NCI-H2227 (cell line): ENCODE results near the gene CARD14.
"Not testable (repeated sequence)": the region's sequence is repeated elsewhere in the genome, so short reads cannot be mapped to it uniquely, and the experiment has no call there.

Experiments
- DNase-seq: peaks from one replicate; lab custom pipeline; 2025; ENCODE audit not compliant: unreplicated experiment; lab: John Stamatoyannopoulos, UW

CARD14 gene

DNA sequence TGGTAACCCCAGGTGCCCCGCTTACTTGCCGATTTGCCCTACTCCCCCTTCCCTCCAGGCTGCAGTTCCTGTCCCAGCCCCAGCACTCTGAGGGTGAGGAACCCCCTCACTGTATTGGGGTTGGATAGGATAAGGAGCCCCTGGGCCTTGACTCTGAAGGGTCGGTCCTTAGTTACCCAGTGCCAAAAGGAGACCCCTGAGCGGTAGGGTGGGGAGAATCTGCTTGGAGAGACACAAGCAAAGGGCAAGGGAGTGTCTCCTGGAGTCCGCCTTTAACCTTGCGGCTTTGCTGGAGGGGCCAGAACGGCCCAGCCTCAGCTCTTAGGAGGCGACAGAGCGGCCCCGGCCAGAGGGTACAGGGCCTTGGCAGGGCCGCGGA is 13.0 kb downstream of the CARD14 start:
- DNase-seq: no peak

DNA sequence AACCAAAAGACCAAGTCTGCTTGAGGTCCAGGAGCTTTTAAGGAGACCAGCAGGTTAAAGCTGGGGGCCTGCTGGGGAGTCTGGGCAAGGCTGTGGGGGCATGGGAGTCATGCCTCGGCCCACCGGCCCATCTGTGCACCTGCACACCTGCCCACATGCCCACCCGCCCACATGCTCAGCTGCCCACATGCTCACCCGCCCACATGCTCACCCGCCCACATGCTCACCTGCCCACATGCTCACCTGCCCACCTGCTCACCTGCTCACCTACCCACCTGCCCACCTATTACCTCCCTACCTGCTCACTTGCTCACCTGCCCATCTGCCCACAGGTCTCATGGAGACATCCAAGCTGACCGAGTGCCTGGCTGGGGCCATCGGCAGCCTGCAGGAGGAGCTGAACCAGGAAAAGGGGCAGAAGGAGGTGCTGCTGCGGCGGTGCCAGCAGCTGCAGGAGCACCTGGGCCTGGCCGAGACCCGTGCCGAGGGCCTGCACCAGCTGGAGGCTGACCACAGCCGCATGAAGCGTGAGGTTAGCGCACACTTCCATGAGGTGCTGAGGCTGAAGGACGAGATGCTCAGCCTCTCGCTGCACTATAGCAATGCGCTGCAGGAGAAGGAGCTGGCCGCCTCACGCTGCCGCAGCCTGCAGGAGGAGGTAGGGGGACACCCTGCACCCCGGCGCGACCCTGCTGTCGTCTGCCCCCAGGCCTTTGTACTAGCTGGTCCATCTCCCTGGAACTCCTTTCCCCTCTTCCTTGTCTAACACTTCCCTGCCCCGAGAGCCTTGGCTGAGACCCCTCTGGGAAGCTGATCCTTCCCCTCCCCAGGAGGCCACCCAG is 14.0 kb downstream of the CARD14 start:
- DNase-seq: no peak

DNA sequence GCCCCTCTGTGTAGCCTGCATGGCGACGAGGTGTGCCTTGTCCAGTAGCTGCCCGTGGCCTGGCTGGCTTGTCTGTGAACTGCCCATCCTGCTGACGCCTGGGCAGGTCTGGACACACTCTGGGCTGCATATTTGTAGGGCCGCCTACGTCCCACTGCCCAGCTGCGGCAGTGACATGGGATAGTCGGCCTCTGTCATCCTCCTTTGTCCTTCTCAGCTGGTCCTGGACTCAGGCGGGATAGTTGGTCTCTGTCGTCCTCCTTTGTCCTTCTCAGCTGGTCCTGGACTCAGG is 14.5 kb downstream of the CARD14 start:
- DNase-seq: no peak

DNA sequence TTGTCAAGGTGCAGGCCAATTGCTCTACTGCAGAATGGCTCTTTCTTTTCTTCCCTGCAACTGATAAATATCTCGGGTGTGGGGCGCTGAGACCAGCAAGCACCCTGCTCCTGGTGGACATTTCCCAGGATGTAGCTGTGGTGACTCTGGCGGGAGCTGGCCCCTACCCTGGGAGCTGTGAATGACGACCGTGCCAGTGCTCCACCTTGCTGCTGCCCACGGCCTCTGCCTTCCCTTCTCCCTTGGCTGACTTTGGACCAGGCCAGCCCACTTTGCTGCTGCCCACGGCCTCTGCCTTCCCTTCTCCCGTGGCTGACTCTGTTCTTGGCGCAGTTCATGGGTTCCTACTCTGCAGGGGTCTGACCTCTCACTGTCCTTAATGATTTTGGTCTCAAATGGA is 16.1 kb downstream of the CARD14 start:
- no peak for DNase-seq

DNA sequence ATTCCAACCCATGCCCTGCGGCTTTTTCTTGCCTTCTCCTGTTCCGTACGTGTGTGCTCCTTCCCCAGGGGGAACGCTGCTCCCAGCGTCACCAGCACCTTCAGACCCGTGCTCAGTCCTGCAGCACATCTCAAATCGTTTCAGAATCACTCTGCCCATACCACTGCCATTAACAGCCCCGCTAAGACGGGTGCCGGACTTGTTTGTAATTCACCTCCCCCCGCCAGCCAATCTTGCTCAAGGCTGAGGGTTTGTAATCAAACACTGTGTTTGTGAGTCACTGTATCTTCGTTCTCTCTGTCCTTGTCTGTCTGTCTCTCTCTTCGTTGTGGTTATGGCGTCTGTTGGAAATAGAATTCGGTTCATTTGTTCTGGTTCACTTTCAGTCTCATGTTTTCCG is 17.3 kb downstream of the CARD14 start:
- DNase-seq: no peak

DNA sequence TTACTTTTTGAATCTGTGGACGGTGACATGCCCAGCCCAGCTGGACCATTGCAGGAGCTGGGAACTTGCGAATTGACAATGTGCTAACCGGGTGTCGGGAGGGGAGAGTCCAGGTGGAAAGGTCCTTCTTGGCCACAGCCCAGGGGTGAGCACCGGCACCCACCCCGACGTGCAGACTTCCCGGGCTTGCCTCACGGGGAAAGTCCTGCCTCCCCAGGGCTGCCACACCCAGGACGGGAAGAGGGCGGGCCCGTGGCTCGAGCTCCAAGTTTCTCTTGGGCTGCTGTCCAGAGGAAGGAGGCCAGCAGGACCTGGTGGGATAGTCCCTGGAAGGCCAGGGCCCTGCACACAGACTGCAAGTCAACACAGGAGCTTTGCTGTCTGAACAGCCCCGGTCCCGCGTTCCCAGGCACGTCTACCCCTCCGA is 17.7 kb downstream of the CARD14 start:
- DNase-seq: no peak

DNA sequence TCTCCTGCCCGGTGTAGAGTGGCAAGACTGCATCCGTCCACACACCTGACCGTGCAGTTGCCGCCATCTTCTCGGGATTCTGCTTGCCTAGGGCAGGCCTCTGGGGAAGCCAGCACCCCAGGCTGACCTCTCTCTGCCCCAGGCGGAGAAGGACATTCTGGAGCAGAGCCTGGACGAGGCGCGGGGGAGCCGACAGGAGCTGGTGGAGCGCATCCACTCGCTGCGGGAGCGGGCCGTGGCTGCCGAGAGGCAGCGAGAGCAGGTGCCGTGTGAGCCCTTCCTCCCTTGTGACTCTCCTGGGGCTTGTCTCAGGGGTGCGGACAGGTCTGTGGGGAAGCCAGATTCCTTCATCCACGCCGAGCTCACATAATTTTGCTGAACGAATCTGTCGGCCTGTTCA is 19.8 kb downstream of the CARD14 start:
- no peak for DNase-seq

DNA sequence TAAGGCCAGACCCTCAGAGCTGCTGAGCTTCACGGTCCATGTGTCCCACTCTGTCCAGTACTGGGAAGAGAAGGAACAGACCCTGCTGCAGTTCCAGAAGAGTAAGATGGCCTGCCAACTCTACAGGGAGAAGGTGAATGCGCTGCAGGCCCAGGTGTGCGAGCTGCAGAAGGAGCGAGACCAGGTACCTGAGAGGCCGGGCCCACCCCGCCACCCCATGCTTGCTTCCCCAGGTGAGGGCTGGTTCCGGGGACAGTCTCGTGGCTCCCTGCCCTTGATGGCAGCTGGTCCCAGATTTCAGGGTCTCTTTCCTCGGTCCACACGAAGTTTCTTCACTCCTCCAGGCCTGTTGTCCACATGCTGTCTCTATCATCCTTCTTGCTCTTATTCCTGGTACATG is 20.9 kb downstream of the CARD14 start:
- DNase-seq: no peak

DNA sequence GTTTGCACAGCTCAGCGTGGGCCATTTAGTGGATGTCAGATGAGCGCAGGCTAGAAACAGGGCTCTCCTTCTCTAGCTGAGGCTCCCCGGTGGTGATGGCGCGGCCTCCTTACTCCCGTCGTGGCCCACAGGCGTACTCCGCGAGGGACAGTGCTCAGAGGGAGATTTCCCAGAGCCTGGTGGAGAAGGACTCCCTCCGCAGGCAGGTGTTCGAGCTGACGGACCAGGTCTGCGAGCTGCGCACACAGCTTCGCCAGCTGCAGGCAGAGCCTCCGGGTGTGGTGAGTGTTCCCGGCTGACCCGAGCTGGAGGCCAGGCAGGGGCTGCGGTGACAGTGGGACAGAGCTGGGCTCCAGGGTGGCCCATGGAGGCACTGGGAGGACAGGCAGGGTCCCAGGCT is 21.4 kb downstream of the CARD14 start:
- no peak for DNase-seq

DNA sequence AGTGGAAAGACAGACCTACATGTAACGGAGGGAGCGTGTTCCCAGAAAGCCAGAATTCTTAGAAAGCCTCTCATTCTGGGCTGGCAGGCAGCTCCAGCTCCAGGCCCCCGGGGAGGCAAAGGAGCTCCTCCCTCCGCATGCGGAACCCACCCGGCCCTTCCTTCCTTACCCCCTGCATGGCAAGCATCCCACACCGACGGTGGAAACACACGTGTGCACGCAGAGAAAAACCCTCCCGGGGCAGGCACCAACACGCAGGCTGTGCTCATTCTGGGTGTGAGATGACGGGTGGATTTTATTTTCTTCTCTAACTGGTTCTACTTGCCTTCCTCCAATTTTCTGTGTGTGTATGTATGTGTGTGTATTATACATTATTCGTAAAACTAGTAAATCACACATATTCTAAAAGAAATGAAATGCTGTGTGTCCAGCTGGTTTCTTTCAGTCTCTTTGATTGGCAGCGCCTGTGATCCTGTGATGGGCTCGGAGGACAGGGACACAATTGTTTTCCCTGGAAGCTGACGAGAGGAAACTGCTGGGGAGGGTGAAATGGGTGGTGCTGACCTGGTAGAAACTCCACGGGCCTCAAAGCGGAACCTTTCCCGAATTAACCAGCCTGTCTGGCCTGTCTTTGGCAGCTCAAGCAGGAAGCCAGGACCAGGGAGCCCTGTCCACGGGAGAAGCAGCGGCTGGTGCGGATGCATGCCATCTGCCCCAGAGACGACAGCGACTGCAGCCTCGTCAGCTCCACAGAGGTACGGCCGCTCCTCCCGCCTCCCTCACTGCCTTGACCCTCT is 22.2 kb downstream of the CARD14 start:
- DNase-seq: no peak

DNA sequence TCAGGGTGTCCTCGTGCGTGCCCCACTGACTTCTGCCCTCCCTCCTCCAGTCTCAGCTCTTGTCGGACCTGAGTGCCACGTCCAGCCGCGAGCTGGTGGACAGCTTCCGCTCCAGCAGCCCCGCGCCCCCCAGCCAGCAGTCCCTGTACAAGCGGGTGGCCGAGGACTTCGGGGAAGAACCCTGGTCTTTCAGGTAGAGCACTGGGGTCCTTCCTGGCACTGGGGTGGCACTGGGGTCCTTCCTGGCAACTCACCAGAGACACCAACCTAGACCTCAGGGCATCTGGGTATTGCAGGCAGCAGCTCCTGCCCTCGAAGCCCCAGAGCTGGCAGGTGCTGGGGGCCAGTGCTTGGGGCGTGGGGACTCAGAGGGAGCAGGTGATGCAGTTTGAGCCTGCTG is 25.3 kb downstream of the CARD14 start:
- no peak for DNase-seq

DNA sequence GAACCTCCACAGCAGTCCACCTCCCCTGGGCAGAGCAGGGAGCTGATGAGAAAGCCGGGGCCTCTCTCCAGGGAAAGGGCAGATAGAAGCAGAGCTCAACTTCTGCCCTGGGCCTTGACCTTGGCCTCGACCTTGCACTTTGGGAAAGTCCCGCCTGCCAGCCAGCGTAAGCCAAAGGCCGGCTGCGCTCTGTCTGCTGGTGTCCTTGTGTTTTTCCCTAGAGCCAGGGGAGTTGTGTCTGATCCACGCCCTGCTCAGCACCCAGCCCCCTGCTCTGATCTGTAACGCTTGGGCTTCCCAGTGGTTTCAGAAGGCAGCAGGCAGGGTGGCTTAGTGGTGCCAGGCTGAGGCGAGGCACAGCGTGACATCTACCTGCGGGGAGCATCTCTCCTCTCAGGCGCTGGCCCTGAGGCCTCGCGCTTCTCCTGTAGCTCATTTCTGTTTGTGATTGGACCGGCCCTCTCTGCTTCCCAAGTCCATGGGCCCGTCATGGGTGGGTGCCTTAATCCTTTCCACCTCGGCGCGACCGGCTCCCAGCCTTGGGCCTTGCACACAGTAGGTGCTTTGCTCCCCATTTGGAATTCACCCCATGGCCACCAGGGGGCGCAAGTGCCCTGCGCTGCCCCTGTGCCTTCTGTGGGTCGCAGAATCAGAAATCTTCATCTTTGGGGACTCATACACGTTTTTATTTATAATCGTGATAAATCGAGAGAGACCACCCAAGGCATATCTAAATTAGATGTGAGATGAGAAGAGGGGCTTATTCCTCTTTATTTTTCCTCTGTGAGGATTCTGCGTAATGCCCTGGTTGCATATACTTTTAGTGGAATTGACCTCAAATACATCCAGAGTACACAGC is 26.1 kb downstream of the CARD14 start:
- no peak for DNase-seq

DNA sequence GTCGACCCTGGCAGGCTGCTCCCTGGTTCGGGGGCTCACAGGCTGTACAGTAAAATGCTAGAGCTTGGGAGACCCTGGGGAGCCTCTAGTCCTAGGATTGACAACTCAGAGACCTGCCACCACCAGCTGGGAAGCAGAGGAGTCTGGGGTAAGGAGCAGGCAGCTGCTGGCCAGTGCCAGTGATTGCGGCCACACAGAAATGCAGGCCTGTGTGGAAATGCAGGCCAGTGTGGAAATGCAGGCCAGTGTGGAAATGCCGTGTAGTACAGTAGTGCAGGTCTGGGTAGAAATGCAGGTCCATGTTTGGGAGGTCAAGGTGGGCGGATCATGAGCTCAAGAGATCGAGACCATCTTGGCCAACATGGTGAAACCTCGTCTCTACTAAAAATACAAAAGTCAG is 26.8 kb downstream of the CARD14 start:
- no peak for DNase-seq

DNA sequence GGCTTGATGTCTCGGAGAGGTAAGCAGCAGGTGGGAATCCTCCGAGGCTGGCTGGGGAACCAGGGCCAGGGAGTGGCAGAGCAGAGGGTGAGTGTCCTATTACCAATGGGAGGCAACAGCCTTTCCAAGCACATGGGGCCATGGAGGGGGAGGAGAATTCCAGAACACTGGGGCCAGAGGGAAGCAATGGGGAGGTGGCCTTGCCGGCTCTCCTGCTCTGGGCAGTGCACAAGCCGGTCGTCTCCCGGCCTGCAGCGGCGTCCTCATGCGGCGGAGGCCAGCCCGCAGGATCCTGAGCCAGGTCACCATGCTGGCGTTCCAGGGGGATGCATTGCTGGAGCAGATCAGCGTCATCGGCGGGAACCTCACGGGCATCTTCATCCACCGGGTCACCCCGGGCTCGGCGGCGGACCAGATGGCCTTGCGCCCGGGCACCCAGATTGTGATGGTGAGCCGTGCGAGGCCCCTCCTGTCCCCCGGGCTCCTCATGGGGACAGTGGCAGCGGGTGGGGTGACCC is 28.4 kb downstream of the CARD14 start:
- no peak for DNase-seq

DNA sequence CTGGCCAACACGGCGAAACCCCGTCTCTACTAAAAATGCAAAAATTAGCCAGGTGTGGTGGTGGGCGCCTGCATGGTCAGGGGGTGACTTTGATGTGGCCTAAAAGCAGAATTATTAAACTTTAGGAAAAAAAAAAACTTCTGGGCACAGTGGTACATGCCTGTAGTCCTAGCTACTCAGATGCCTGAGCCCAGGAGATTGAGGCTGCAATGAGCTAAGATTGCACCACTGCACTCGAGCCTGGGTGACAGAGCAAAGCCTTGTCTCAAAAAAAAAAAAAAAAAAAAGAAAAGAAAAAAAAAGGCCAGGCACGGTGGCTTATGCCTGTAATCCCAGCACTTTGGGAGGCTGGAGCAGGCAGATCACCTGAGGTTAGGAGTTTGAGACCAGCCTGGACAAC is 29.5 kb downstream of the CARD14 start:
- not testable (repeated sequence) for DNase-seq

DNA sequence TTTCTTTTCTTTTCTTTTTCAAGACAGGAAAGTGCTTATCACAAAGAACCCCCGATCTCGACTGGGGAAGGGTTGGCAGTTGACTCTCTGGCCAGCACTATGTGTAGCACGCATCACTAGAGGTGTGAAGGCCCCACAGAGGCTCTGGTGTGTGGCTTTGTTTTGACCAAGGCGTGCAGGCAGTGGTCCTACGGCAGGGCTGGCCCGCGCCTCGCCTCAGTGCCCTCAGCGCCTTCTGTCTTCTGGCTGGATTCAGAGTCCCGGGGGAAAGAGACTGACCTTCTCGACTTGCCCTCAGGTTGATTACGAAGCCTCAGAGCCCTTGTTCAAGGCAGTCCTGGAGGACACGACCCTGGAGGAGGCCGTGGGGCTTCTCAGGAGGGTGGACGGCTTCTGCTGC is 31.6 kb downstream of the CARD14 start:
- DNase-seq: no peak

DNA sequence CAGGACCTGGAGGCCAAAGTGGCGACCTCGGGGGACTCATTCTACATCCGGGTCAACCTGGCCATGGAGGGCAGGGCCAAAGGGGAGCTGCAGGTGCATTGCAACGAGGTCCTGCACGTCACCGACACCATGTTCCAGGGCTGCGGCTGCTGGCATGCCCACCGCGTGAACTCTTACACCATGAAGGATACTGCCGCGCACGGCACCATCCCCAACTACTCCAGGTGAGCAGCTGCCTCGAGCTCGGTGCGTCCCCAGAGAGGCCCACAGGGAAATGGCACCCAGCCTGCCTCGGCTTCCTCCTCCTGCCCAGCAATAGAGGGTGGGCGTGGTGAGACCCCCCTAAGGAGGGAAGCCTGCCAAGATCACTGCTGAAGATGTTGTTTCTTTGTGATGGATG is 32.4 kb downstream of the CARD14 start:
- no peak for DNase-seq

DNA sequence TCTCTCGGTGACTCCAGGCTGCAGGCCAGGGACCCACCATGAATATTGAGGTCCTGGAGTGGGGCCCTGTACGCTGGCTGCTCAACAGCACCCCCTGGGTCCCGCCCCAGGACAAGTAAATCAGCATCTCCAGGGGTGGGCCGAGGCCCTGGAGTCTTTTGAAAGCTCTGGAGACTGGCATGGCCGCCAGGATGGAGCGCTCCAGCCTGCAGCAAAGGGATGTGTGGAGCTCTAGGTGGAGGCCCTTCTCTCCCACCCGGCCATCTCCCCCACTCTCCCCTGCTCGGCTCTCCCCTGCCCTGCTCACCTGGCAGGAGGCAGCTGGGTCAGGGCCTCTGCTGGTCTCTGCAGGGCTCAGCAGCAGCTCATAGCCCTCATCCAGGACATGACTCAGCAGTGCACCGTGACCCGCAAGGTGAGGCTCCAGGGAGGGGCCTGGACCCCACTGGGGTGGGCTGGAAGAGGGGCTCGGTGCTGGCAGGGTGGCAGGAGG is 33.7 kb downstream of the CARD14 start:
- DNase-seq: no peak

DNA sequence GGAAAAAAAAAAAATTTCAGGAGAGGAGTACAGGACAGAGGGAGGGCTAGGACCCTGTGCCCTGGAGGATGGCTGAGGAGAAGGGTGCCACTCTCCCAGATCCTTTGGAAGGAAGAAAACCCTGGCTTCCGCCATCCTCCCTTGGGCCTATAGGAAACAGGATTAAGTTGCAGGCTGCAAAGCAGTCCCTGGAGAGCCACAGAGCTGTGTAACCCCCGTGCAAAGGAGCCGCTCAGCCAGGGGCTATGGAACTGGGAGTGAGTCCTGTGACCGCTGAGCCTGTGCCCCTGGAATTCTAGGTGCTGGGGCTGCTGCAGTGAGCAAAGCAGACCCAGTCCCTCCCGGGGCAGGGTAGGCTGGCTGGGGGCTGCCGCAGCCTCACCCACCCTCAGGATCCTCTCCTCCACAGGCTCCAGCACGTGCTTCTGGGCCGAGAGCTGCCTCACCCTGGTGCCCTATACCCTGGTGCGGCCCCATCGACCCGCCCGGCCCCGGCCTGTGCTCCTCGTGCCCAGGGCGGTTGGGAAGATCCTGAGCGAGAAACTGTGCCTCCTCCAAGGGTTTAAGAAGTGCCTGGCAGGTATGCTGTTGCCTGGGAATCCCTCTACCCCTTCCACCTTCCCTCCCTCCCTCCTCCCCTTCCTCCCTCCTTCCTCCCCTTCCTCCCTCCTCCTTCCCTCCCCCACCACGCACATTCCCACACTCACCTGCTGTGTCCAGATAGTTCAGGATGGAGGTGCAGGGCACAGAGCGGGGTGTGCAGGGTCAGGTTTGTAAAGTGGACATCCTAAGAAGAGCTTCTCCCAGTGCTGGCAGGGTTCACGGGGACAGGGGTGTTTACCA is 35.0 kb downstream of the CARD14 start:
- DNase-seq: no peak

DNA sequence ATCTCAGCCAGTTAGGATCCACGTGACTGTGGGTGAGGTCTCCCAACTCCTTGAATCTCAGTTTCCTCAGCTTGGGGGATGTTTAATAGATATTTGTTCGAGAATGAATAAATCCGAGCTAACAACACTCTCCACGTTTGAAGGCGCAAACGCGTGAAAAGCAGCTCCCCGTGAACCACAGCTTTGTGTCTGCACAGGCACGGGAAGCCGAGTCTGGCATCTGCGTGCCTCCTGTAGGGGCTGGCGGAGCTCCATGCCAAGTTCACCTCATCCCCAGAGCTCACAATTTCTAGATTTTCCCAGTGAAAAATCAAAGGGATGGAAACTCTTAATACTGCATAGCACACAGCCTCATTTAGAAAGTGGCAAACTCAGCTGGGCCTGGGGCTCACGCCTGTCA is 36.0 kb downstream of the CARD14 start:
- DNase-seq: no peak
